Measurements from ENCODE around the gene PTPN14.

- no peak for TF ChIP-seq POLR2A (IDR thresholded peaks at IDR 0.05)
- no peak for TF ChIP-seq CTCF (IDR thresholded peaks at IDR 0.05)
These were observed 1.8 kb upstream of the PTPN14 start for GRCh38 chr1:214553142-214553710.
